Astrocyte of the cerebellum (primary cell): ENCODE results near the gene GCLC.
A peak's percentile ranks its signal among the peaks of the same experiment; 100 is the strongest.

Experiments
- DNase-seq: peaks from one replicate; pipeline ENCODE4 v3.0.0-alpha.2; 2011; ENCODE audit warnings: low read depth
- H3K4me3 ChIP-seq: 2 replicates; pipeline ENCODE4 v1.5.1; 2011; ENCODE audit warnings: mild to moderate bottlenecking, low read depth, low read length, moderate library complexity
- in situ Hi-C: cut with HindIII; loops from 2 replicates; pipeline ENCODE4 v1.10.0; 2017; ENCODE audit warnings: low sequenced_read_pairs
- TF ChIP-seq, protein P1 (sequence below): IDR thresholded peaks from 2 replicates; pipeline ENCODE4 v1.5.1; 2012; ENCODE audit warnings: low read length, low read depth, moderate library complexity, mild to moderate bottlenecking; ENCODE audit errors: missing control alignments

GCLC gene

DNA sequence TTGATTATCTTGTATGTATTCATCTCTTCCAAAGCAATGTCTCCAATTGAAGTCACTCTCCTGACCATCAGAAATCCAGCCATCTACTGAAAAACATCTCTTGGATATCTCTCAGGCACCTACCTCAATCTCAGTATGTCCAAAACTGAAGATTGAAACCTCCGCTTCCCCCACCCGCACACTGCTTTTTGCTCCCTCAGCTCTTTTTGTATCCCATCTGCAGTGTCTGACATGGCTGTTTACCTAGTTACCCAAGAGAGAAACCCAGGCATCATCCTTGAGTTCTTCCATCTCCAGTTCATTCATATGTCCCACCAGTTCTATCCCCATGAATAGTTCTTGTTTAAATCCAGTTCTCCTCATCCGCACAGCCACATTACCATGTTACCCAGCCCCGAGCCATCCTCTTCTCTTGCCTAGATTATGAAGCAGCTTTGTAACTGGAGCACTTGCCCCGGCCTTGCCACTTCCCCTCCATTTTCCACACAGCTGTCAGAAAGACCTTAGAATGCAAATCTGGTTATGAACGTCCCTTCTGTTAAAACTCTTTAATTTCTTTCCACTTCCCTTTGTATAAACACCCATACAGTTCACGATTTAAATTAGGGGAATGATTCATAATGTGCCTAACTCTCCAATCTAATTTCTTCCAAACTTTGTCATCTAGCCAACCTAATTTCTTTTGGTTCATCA, 40.5 kb upstream of the GCLC start:
- in situ Hi-C loops = no loop called here
- TF ChIP-seq, protein P1, sequence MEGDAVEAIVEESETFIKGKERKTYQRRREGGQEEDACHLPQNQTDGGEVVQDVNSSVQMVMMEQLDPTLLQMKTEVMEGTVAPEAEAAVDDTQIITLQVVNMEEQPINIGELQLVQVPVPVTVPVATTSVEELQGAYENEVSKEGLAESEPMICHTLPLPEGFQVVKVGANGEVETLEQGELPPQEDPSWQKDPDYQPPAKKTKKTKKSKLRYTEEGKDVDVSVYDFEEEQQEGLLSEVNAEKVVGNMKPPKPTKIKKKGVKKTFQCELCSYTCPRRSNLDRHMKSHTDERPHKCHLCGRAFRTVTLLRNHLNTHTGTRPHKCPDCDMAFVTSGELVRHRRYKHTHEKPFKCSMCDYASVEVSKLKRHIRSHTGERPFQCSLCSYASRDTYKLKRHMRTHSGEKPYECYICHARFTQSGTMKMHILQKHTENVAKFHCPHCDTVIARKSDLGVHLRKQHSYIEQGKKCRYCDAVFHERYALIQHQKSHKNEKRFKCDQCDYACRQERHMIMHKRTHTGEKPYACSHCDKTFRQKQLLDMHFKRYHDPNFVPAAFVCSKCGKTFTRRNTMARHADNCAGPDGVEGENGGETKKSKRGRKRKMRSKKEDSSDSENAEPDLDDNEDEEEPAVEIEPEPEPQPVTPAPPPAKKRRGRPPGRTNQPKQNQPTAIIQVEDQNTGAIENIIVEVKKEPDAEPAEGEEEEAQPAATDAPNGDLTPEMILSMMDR = no peak
- H3K4me3 ChIP-seq = no peak overlapping the region
- no peak for DNase-seq

DNA sequence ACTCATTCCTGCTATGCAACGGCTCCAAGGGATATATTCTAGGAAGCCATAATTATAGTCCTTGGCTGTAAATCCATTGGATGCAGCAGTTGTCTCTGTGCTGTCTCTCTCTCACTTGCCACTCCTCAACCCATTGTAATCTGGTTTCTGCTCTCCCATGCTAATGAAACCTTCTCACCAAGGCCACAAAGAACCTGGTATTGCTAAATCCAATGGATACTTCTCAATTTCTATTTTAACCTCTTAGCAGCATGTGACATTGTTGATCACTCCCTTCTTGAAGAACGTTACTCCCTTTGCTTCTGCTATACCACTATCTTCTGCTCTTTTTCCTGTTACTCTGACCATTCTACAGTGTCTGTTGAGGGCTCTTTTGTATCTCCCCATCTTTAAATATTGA, 39.8 kb upstream of the GCLC start:
- DNase-seq = no peak
- TF ChIP-seq, protein P1 = no peak
- H3K4me3 ChIP-seq = no peak overlapping the region
- in situ Hi-C loops = no loop called here

DNA sequence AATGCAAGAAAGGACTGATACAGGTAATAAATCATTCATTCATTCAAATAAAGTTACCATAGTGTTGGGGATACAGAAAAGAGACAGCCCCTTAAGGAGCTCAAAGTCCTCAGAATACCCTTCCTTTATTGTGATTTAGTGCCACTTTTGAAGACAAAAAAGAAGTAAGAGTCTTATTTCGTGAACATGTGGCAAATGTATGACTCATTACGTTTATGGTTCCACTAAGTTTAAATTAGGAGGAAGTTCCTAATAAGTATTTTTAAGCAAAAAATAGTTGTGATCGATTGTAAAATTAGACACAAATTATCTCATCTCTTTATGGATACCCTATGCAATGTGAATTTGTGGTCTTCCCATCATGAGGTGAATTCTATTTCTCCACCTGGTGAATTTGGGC, 38.5 kb upstream of the GCLC start:
- in situ Hi-C loops = no loop called here
- DNase-seq = no peak
- TF ChIP-seq, protein P1 = no peak
- H3K4me3 ChIP-seq = no peak overlapping the region

DNA sequence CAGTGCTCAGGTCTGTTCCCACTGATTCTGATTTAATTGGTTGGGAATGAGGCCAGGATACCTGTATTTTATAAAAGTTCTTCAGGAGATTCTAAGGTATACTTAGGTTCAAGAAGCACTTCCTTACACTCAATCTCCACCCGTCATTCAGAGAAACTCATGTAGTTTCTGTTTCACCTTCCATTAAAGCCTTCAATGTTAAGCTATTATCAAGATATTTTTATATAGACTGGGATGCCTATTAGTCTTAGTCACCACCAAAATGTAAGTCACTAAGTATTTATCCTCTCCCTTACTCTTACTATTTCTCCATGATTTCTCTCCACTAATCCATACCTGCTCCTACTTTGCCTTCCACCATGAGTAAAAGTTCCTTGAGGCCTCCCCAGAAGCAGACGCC, 38.1 kb upstream of the GCLC start:
- H3K4me3 ChIP-seq = no peak overlapping the region
- no peak for DNase-seq
- TF ChIP-seq, protein P1 = no peak
- in situ Hi-C loops = no loop called here

DNA sequence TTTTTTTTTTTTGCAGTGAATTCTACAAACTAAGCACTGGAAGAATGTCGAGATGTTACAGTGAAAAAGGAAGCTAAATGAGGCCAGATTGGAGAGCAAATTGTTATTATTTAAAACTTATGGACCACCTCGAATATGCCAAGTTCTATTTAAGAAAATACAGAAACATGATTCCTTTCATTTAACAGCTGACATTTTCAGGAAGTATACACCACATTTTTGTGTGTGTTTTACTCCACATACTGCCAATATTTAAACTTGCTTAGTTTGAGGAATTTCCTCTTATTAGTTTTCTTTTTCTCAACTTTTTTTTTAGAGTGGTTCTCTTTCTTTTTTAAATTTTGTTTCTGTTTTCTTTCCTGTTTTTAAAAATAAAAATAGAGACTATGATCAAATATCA, 37.0 kb upstream of the GCLC start:
- no peak for DNase-seq
- in situ Hi-C loops = no loop called here
- H3K4me3 ChIP-seq = no peak overlapping the region
- TF ChIP-seq, protein P1 = no peak

DNA sequence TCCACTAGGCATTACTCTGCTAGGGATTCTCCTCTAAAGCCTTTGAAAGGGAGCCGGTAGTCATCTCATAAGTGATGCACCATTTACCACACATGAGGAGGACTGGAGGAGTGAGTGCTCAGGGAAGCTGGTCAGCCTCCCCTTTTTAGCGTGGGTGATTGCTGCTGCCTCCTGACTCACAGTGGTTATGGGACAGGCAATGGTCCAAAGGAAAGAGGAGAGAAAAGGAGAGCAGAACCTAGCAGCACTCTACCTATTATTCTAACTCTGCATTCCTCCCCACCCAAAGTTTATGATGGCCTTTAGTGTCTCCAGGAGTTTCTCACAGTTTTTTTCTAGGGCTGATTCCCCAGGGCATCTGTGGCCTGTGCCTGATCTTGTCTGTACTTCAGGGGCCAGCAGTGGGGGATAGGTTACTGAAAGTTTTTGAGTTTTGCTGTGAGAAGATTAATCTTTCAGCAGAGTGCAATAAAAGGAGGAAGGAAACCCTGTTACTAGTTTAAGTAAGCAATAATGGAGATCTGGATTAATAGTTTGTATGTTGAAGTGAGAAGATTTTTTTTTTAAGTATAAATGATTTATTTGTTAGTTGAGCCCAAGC, 36.4 kb upstream of the GCLC start:
- no peak overlapping the region for H3K4me3 ChIP-seq
- TF ChIP-seq, protein P1 = no peak
- in situ Hi-C loops = no loop called here
- peak; percentile 37 for DNase-seq

DNA sequence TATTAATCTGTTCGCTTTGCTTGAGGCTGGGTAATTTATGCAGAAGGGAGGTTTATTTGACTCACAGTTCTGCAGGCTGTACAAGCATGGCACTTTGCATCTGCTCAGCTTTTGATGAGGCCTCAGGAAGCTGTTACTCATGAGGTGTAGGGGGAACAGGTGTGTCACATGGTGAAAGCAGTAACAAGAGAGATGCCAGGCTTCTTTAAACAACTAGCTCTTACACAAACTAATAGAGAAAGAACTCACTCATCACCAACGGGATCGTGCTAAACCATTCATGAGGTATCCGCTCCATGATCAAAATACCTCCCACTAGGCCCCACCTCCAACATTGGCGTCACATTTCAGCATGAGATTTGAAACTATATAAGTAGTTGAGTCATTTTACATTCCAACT, 34.4 kb upstream of the GCLC start:
- TF ChIP-seq, protein P1 = no peak
- in situ Hi-C loops = no loop called here
- no peak for DNase-seq
- no peak overlapping the region for H3K4me3 ChIP-seq
